SK-N-SH (cell line): ENCODE measurements around the gene GCA. TPM values are rescaled to one million over a fixed set of nuclear protein-coding genes. Genes with fewer than 3 reads are reported as not detected.

Experiments used
- CTCF ChIA-PET: fragments of 300-600, 350-600 bp; formaldehyde crosslinking; extraction: SDS; loops from one replicate; lab custom pipeline; 2021; lab: Yijun Ruan, JAX
- POLR2A ChIA-PET: fragments of 350-600 bp; sonication (Branson Sonifier 250); formaldehyde crosslinking; extraction: SDS; loops from one replicate; lab custom pipeline; 2020; ENCODE audit warnings: antibody characterized with exemption, inconsistent platforms; lab: Yijun Ruan, JAX
- DNase-seq: peaks from one replicate; pipeline ENCODE4 v3.0.0; 2012
- H2AFZ ChIP-seq: fragments of 200-600 bp; sonication (generic); 2 replicates; pipeline ENCODE4 v1.8.1; 2016; ENCODE audit warnings: antibody characterized with exemption, mild to moderate bottlenecking, low read depth
- H3F3A ChIP-seq: fragments of 200-600 bp; sonication (generic); replicated peaks from 2 replicates; pipeline ENCODE3; 2016; ENCODE audit warnings: antibody characterized with exemption, mild to moderate bottlenecking; ENCODE audit not compliant: insufficient read depth
- H3K27ac ChIP-seq, 2 experiments: fragments of 200-500 bp in 1 of 2; fragments of 200-600 bp in 1 of 2; sonication (Bioruptor generic) in 1 of 2; sonication (generic), shearing (Covaris generic) in 1 of 2; 2 replicates each; pipeline versions ENCODE4 v1.5.1 to v1.6.1; 2014 to 2016; ENCODE audit warnings: low read depth in 2 of 2, inconsistent platforms in 1 of 2, low read length in 1 of 2, mild to moderate bottlenecking in 1 of 2, mixed read lengths in 1 of 2
- H3K27me3 ChIP-seq: fragments of 200-600 bp; sonication (generic), shearing (Covaris generic); 2 replicates; pipeline ENCODE4 v1.6.1; 2016; ENCODE audit warnings: mixed run types; ENCODE audit not compliant: insufficient read depth
- H3K36me3 ChIP-seq, 2 experiments: fragments of 200-500 bp in 1 of 2; fragments of 200-600 bp in 1 of 2; sonication (Bioruptor generic) in 1 of 2; sonication (generic) in 1 of 2; replicated peaks in 1 of 2; 2 replicates each; pipeline versions ENCODE3 to v1.5.1; 2014 to 2016; ENCODE audit warnings: low read length in 1 of 2, mild to moderate bottlenecking in 1 of 2; ENCODE audit not compliant: insufficient read depth in 2 of 2, control insufficient read depth in 1 of 2
- H3K4me1 ChIP-seq, 2 experiments: fragments of 200-500 bp in 1 of 2; fragments of 200-600 bp in 1 of 2; sonication (Bioruptor generic) in 1 of 2; sonication (generic), shearing (Covaris generic) in 1 of 2; 2 replicates each; pipeline versions ENCODE4 v1.5.1 to v1.6.1; 2014 to 2016; ENCODE audit warnings: low read depth in 1 of 2, low read length in 1 of 2, mixed run types in 1 of 2; ENCODE audit not compliant: insufficient read depth in 2 of 2, control insufficient read depth in 1 of 2
- H3K4me2 ChIP-seq: fragments of 200-600 bp; sonication (generic), shearing (Covaris generic); 2 replicates; pipeline ENCODE4 v1.6.1; 2017; ENCODE audit warnings: mixed run types
- H3K4me3 ChIP-seq, 2 experiments: fragments of 200-500 bp in 1 of 2; fragments of 200-600 bp in 1 of 2; sonication (Bioruptor generic) in 1 of 2; sonication (generic), shearing (Covaris generic) in 1 of 2; 2 replicates each; pipeline versions ENCODE4 v1.5.1 to v1.8.1; 2014 to 2016; ENCODE audit warnings: low read depth in 2 of 2, inconsistent platforms in 1 of 2, low read length in 1 of 2, mild to moderate bottlenecking in 1 of 2, mixed read lengths in 1 of 2, moderate library complexity in 1 of 2
- H3K79me2 ChIP-seq: fragments of 200-600 bp; sonication (generic); 2 replicates; pipeline ENCODE4 v1.8.1; 2017; ENCODE audit warnings: mild to moderate bottlenecking; ENCODE audit not compliant: insufficient read depth
- H3K9ac ChIP-seq: fragments of 200-600 bp; sonication (generic); 2 replicates; pipeline ENCODE4 v1.6.1; 2017; ENCODE audit warnings: mixed run types
- H3K9me2 ChIP-seq: fragments of 200-600 bp; sonication (generic); 2 replicates; pipeline ENCODE4 v1.6.1; 2017; ENCODE audit warnings: mixed run types
- H3K9me3 ChIP-seq: fragments of 200-600 bp; sonication (generic); 2 replicates; pipeline ENCODE4 v1.6.1; 2017; ENCODE audit warnings: mixed run types, mild to moderate bottlenecking, moderate library complexity
- H4K20me1 ChIP-seq: fragments of 200-600 bp; sonication (generic); 2 replicates; pipeline ENCODE4 v1.6.1; 2017; ENCODE audit warnings: mild to moderate bottlenecking, mixed run types; ENCODE audit not compliant: insufficient read depth
- EP300 ChIP-seq, 2 experiments: IDR thresholded peaks; 2 replicates each; pipeline versions ENCODE4 v1.4.0 to v1.6.1; 2012; ENCODE audit warnings: borderline replicate concordance in 1 of 2, low read depth in 1 of 2, low read length in 1 of 2
- FOSL2 ChIP-seq: IDR thresholded peaks from 2 replicates; pipeline ENCODE4 v1.4.0; 2012; ENCODE audit warnings: low read depth, mild to moderate bottlenecking, moderate library complexity, borderline replicate concordance
- FOXJ3 ChIP-seq: sonication (generic); formaldehyde crosslinking; IDR thresholded peaks from 2 replicates; pipeline ENCODE4 v1.5.1; 2020; ENCODE audit warnings: mild to moderate bottlenecking, missing genetic modification reagents
- FOXM1 ChIP-seq: IDR thresholded peaks from 2 replicates; pipeline ENCODE4 v1.4.0; 2012; ENCODE audit warnings: low read depth, mild to moderate bottlenecking
- GABPA ChIP-seq: IDR thresholded peaks from 2 replicates; pipeline ENCODE4 v1.4.0; 2012; ENCODE audit warnings: low read depth, mild to moderate bottlenecking
- GATA2 ChIP-seq: sonication (generic); formaldehyde crosslinking; IDR thresholded peaks from 2 replicates; pipeline ENCODE4 v1.5.0; 2020; ENCODE audit warnings: mild to moderate bottlenecking, missing genetic modification reagents
- JUND ChIP-seq: IDR thresholded peaks from 2 replicates; pipeline ENCODE4 v1.4.0; 2012
- MEF2A ChIP-seq: IDR thresholded peaks from 2 replicates; pipeline ENCODE4 v1.4.0; 2012; ENCODE audit warnings: low read depth, borderline replicate concordance
- NFIC ChIP-seq: IDR thresholded peaks from 2 replicates; pipeline ENCODE4 v1.4.0; 2012; ENCODE audit warnings: borderline replicate concordance
- POLR2AphosphoS5 ChIP-seq: IDR thresholded peaks from 2 replicates; pipeline ENCODE4 v1.6.1; 2012; ENCODE audit warnings: low read depth, low read length
- REST ChIP-seq: IDR thresholded peaks from 2 replicates; pipeline ENCODE4 v1.6.1; 2012; ENCODE audit warnings: mild to moderate bottlenecking, low read depth, low read length, moderate library complexity
- RFX5 ChIP-seq: IDR thresholded peaks from 2 replicates; pipeline ENCODE4 v1.6.1; 2012; ENCODE audit warnings: mild to moderate bottlenecking, improper control_type of control experiment, low read length
- SIN3A ChIP-seq: IDR thresholded peaks from 2 replicates; pipeline ENCODE4 v1.6.1; 2012; ENCODE audit warnings: low read depth, mild to moderate bottlenecking, low read length, moderate library complexity, borderline replicate concordance
- SMC3 ChIP-seq: IDR thresholded peaks from 2 replicates; pipeline ENCODE4 v1.6.1; 2012; ENCODE audit warnings: low read depth, low read length, improper control_type of control experiment
- TCF12 ChIP-seq: IDR thresholded peaks from 2 replicates; pipeline ENCODE4 v1.4.0; 2012
- TEAD4 ChIP-seq: IDR thresholded peaks from 2 replicates; pipeline ENCODE4 v1.4.0; 2012; ENCODE audit warnings: mild to moderate bottlenecking, borderline replicate concordance; ENCODE audit not compliant: insufficient read depth
- USF2 ChIP-seq: fragments of 150-350 bp; IDR thresholded peaks from 2 replicates; pipeline ENCODE4 v1.6.1; 2017; ENCODE audit warnings: antibody characterized with exemption, low read length, low read depth, borderline replicate concordance
- YY1 ChIP-seq: IDR thresholded peaks from 2 replicates; pipeline ENCODE4 v1.4.0; 2012; ENCODE audit warnings: low read depth, mild to moderate bottlenecking
- WGBS: methylation state at CpG from one replicate; pipeline ENCODE4 v1.1.6; 2017; ENCODE audit warnings: low lambda C conversion rate; 5-methylcytosine and 5-hydroxymethylcytosine counted together
- polyA plus RNA-seq, 3 experiments: library from polyadenylated mRNA; depleted of rRNA; stranded (reverse); fragments of >200 nt; gene quantifications; 2 replicates each; pipeline ENCODE4 v1.2.3, GENCODE V29; 2012
- TF ChIP-seq, protein P1 (sequence below): IDR thresholded peaks from 2 replicates; pipeline ENCODE4 v1.4.0; 2012; ENCODE audit warnings: low read depth, borderline replicate concordance
- TF ChIP-seq, protein P2 (sequence below): IDR thresholded peaks from 2 replicates; pipeline ENCODE4 v1.4.0; 2012; ENCODE audit warnings: low read depth

The GCA gene
- polyA plus RNA-seq, 1 of the 3 experiments (the other 2 are of a cell fraction), result 12.2 TPM

DNA sequence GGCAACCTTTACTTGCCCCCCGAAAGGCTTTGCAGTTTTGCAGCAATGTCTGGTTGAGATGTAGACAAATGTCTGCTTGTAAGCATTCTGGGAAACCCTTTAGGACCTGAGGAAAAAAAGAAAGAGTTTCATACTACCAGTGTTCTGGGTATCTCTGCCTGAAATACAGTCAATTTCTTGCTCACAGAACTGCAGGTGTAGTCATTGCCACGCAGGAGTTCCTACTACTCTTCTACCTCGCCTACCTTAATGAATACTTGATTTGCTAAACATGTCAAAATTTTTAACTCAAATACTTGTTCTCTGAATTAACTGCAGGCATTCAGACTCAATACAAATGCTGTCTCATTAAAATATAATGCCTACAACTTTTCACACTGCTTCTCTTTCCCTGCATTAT lies 56.4 kb downstream of the GCA start (continued):
- no peak for TF ChIP-seq USF2
- no peak for TF ChIP-seq TCF12
- no peak for TF ChIP-seq FOXM1
- no peak for TF ChIP-seq FOSL2
- TF ChIP-seq RFX5, result no peak
- no peak for TF ChIP-seq MEF2A

DNA sequence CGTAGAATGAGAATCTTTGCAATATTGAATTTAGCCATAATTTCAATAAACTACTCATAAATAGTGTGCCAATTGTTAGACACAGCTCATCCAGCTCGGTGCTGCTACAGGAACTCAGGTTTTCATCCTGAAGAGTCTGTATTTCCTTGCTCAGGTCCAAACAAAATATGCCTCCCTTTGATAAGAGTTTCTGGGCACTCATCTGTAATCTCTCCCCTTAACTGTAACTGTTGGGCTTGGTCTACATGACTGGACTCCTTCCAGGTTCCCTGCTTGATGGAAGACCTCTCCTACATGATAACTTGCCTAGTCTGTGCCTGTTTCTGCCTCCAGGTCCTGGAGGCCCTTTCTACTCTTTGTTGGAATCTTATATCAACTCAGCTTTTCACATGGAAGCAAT lies 57.9 kb downstream of the GCA start:
- H3K9me2 ChIP-seq, result no peaks in the 10 kb centered on the region
- no peak overlapping the region for H3K27ac ChIP-seq
- H3K36me3 ChIP-seq, result no peaks in the 10 kb centered on the region
- H3K9ac ChIP-seq, result no peak overlapping the region
- no peak for DNase-seq
- no peaks in the 10 kb centered on the region; the same call in 1 of the 2 replicates for H3K27me3 ChIP-seq
- no peaks in the 10 kb centered on the region for H3K4me1 ChIP-seq
- no peaks in the 10 kb centered on the region for H4K20me1 ChIP-seq
- CTCF ChIA-PET, result no interaction called here
- POLR2A ChIA-PET, result no interaction called here
- H3K9me3 ChIP-seq, result no peaks in the 10 kb centered on the region
- no peaks in the 10 kb centered on the region for H3F3A ChIP-seq
- TF ChIP-seq SIN3A (no peak), FOXJ3 (CRISPR knock-in tag) (no peak), EP300 (IDR thresholded peaks at IDR 0.05; ENCODE audit: borderline replicate concordance in 1 of 2, low read depth in 1 of 2, low read length in 1 of 2) (no peak), YY1 (no peak), JUND (no peak)
- TF ChIP-seq, all 33 proteins: peak for 0
- Histone ChIP-seq H2AFZ (no peak overlapping the region), H3K4me2 (no peak overlapping the region), H3K79me2 (no peaks in the 10 kb centered on the region), H3K4me3 (no peak overlapping the region)
- WGBS, result 40% methylated on average over 2 of the region's 2 CpGs

DNA sequence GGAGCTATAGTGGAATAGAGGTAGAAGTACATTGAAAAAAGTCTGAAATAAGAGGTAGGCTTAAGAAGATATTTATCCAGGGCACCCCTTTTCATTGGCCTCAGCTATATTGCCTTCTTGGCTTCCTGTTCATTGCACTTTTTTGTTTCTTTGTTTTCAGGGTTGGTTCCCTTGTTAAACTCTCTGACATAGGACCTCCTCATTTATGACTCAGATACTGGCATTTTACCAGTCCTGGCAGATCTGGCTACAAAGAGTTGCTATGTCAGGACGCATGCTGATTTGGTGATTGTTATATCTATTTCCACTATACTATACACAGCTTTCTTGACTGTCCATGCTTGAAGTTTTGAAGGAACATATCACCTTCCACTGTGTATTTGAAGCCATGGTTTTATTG lies 60.0 kb downstream of the GCA start:
- Histone ChIP-seq H3K9me2 (no peaks in the 10 kb centered on the region), H3K9ac (no peak overlapping the region), H3K27me3 (no peaks in the 10 kb centered on the region; the same call in 1 of the 2 replicates), H3K79me2 (no peaks in the 10 kb centered on the region), H3K4me1 (no peaks in the 10 kb centered on the region), H2AFZ (no peak overlapping the region), H3K36me3 (no peaks in the 10 kb centered on the region), H3K27ac (no peak overlapping the region), H3F3A (no peaks in the 10 kb centered on the region), H3K4me3 (no peak overlapping the region), H3K9me3 (no peaks in the 10 kb centered on the region), H4K20me1 (no peaks in the 10 kb centered on the region), H3K4me2 (no peak overlapping the region)
- no peak for DNase-seq
- ChIA-PET CTCF (interaction anchor here (1.1 kb wide), 1 partner anchor 43 kb away, joined by 4 read pairs; no protein-coding TSS in a partner anchor), POLR2A (no interaction called here)
- WGBS, result 65% methylated on average over 1 of the region's 1 CpG
- TF ChIP-seq SMC3 (no peak), GATA2 (CRISPR knock-in tag) (no peak), USF2 (no peak), MEF2A (no peak), TEAD4 (no peak), GABPA (no peak), REST (no peak), TCF12 (no peak), POLR2AphosphoS5 (no peak), NFIC (no peak), RFX5 (no peak)
- TF ChIP-seq, protein P1, sequence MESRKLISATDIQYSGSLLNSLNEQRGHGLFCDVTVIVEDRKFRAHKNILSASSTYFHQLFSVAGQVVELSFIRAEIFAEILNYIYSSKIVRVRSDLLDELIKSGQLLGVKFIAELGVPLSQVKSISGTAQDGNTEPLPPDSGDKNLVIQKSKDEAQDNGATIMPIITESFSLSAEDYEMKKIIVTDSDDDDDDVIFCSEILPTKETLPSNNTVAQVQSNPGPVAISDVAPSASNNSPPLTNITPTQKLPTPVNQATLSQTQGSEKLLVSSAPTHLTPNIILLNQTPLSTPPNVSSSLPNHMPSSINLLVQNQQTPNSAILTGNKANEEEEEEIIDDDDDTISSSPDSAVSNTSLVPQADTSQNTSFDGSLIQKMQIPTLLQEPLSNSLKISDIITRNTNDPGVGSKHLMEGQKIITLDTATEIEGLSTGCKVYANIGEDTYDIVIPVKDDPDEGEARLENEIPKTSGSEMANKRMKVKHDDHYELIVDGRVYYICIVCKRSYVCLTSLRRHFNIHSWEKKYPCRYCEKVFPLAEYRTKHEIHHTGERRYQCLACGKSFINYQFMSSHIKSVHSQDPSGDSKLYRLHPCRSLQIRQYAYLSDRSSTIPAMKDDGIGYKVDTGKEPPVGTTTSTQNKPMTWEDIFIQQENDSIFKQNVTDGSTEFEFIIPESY, result no peak
- TF ChIP-seq, protein P2, sequence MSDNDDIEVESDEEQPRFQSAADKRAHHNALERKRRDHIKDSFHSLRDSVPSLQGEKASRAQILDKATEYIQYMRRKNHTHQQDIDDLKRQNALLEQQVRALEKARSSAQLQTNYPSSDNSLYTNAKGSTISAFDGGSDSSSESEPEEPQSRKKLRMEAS, result no peak
